Measurements from ENCODE around the gene SORCS1.

GRCh38 chr10:106746868-106747267, 417.6 kb downstream of the SORCS1 start:
- TF ChIP-seq CTCF (IDR thresholded peaks at IDR 0.05; ENCODE audit: low read depth, low read length, poor library complexity, severe bottlenecking) (no peak), EZH2phosphoT487 (IDR thresholded peaks at IDR 0.05; ENCODE audit: borderline replicate concordance, low read length) (no peak)
